ENCODE data around the gene ZNF500.
A peak's percentile ranks its signal among the peaks of the same experiment; 100 is the strongest.

Gene ZNF500

GRCh38 chr16:4760221-4760910 is 6.6 kb downstream of the ZNF500 start:
- Histone ChIP-seq H3K9me3 (ENCODE audit: insufficient read depth, low read depth, low read length) (peaks cover 2% of the 10 kb centered on the region), H3K79me2 (ENCODE audit: control insufficient read depth, insufficient read depth, low read length, poor library complexity) (no peaks in the 10 kb centered on the region), H2AFZ (ENCODE audit: insufficient read depth, low read length, poor library complexity) (no peak overlapping the region), H4K8ac (ENCODE audit: low read depth, low read length) (no peak overlapping the region), H2BK12ac (ENCODE audit: low read length) (no peak overlapping the region), H3K27ac (ENCODE audit: low read depth, low read length) (no peak overlapping the region), H2BK120ac (ENCODE audit: insufficient read depth, low read length, poor library complexity) (no peak overlapping the region), H3K36me3 (ENCODE audit: control insufficient read depth in 1 of 2, insufficient read depth in 2 of 2, low read length in 2 of 2) (peaks cover 62 to 73% of the 10 kb centered on the region in 2 experiments), H3K79me1 (ENCODE audit: low read length) (no peaks in the 10 kb centered on the region), H4K12ac (ENCODE audit: low read depth, low read length) (no peak overlapping the region), H3K4me2 (ENCODE audit: low read length) (no peak overlapping the region), H3K4me3 (ENCODE audit: low read depth, low read length) (no peak overlapping the region), H3K23ac (ENCODE audit: low read length) (no peak overlapping the region), H4K91ac (ENCODE audit: low read depth, low read length) (no peak overlapping the region), H3K4ac (ENCODE audit: low read depth, low read length) (no peak overlapping the region), H3K27me3 (ENCODE audit: insufficient read depth, low read length) (no peaks in the 10 kb centered on the region), H3K9ac (ENCODE audit: low read length) (no peak overlapping the region), H3K14ac (ENCODE audit: low read length) (no peak overlapping the region), H2BK5ac (ENCODE audit: low read depth, low read length, poor library complexity) (no peak overlapping the region), H2AK5ac (ENCODE audit: low read length) (no peak overlapping the region), H3K18ac (ENCODE audit: low read length) (no peak overlapping the region), H3K4me1 (ENCODE audit: control insufficient read depth in 1 of 2, insufficient read depth in 2 of 2, low read length in 2 of 2) (no peaks in the 10 kb centered on the region)
- peak in 1 of 2 donors; percentile 31 for DNase-seq
- WGBS (ENCODE audit: extremely low coverage, insufficient coverage, insufficient read length), result no CpG with 5 or more reads among the region's 23 CpGs

- no peak overlapping the region for H3K4ac ChIP-seq (ENCODE audit: low read depth, low read length)
Measured at GRCh38 chr16:4755687-4756086, 11.3 kb downstream of the ZNF500 start.

GRCh38 chr16:4754865-4755264 is 12.1 kb downstream of the ZNF500 start:
- no peak overlapping the region for H3K23ac ChIP-seq (ENCODE audit: low read length)
- H2AFZ ChIP-seq (ENCODE audit: insufficient read depth, low read length, poor library complexity), result no peak overlapping the region
- peaks cover 7% of the 10 kb centered on the region for H3K9me3 ChIP-seq (ENCODE audit: insufficient read depth, low read depth, low read length)
- no CpG with 5 or more reads among the region's 4 CpGs for WGBS (ENCODE audit: extremely low coverage, insufficient coverage, insufficient read length)
- no peak overlapping the region for H2BK12ac ChIP-seq (ENCODE audit: low read length)
- no peaks in the 10 kb centered on the region for H3K79me1 ChIP-seq (ENCODE audit: low read length)
- H2BK120ac ChIP-seq (ENCODE audit: insufficient read depth, low read length, poor library complexity), result no peak overlapping the region
- H3K9ac ChIP-seq (ENCODE audit: low read length), result no peak overlapping the region
- no peak overlapping the region for H3K4me3 ChIP-seq (ENCODE audit: low read depth, low read length)
- H4K91ac ChIP-seq (ENCODE audit: low read depth, low read length), result no peak overlapping the region
- no peaks in the 10 kb centered on the region for H3K27me3 ChIP-seq (ENCODE audit: insufficient read depth, low read length)
- no peaks in the 10 kb centered on the region for H3K4me1 ChIP-seq (ENCODE audit: control insufficient read depth in 1 of 2, insufficient read depth in 2 of 2, low read length in 2 of 2)
- H2AK5ac ChIP-seq (ENCODE audit: low read length), result no peak overlapping the region
- DNase-seq, result no peak
- no peak overlapping the region for H3K14ac ChIP-seq (ENCODE audit: low read length)
- no peak overlapping the region for H3K4ac ChIP-seq (ENCODE audit: low read depth, low read length)
- no peak overlapping the region for H4K12ac ChIP-seq (ENCODE audit: low read depth, low read length)
- no peak overlapping the region for H3K27ac ChIP-seq (ENCODE audit: low read depth, low read length)
- no peak overlapping the region for H3K4me2 ChIP-seq (ENCODE audit: low read length)
- H4K8ac ChIP-seq (ENCODE audit: low read depth, low read length), result no peak overlapping the region
- H3K79me2 ChIP-seq (ENCODE audit: control insufficient read depth, insufficient read depth, low read length, poor library complexity), result no peaks in the 10 kb centered on the region
- no peak overlapping the region for H3K18ac ChIP-seq (ENCODE audit: low read length)
- peaks cover 65 to 69% of the 10 kb centered on the region in 2 experiments for H3K36me3 ChIP-seq (ENCODE audit: control insufficient read depth in 1 of 2, insufficient read depth in 2 of 2, low read length in 2 of 2)
- no peak overlapping the region for H2BK5ac ChIP-seq (ENCODE audit: low read depth, low read length, poor library complexity)

More at GRCh38 chr16:4755687-4756086, 11.3 kb downstream of the ZNF500 start:
- H2BK120ac ChIP-seq (ENCODE audit: insufficient read depth, low read length, poor library complexity), result no peak overlapping the region
- H4K91ac ChIP-seq (ENCODE audit: low read depth, low read length), result no peak overlapping the region
- no peak overlapping the region for H3K14ac ChIP-seq (ENCODE audit: low read length)
- H3K79me1 ChIP-seq (ENCODE audit: low read length), result no peaks in the 10 kb centered on the region
- H3K27me3 ChIP-seq (ENCODE audit: insufficient read depth, low read length), result no peaks in the 10 kb centered on the region
- H3K79me2 ChIP-seq (ENCODE audit: control insufficient read depth, insufficient read depth, low read length, poor library complexity), result no peaks in the 10 kb centered on the region
- H3K4me1 ChIP-seq (ENCODE audit: control insufficient read depth in 1 of 2, insufficient read depth in 2 of 2, low read length in 2 of 2), result no peaks in the 10 kb centered on the region
- no peak overlapping the region for H2BK12ac ChIP-seq (ENCODE audit: low read length)
- no peak overlapping the region for H2AFZ ChIP-seq (ENCODE audit: insufficient read depth, low read length, poor library complexity)
- H4K8ac ChIP-seq (ENCODE audit: low read depth, low read length), result no peak overlapping the region
- no peak overlapping the region for H4K12ac ChIP-seq (ENCODE audit: low read depth, low read length)
- no peak for DNase-seq
- peaks cover 71 to 74% of the 10 kb centered on the region in 2 experiments for H3K36me3 ChIP-seq (ENCODE audit: control insufficient read depth in 1 of 2, insufficient read depth in 2 of 2, low read length in 2 of 2)
- H3K9me3 ChIP-seq (ENCODE audit: insufficient read depth, low read depth, low read length), result peaks cover 7% of the 10 kb centered on the region
- no peak overlapping the region for H3K23ac ChIP-seq (ENCODE audit: low read length)
- no peak overlapping the region for H3K4me2 ChIP-seq (ENCODE audit: low read length)
- H3K27ac ChIP-seq (ENCODE audit: low read depth, low read length), result no peak overlapping the region
- no peak overlapping the region for H2BK5ac ChIP-seq (ENCODE audit: low read depth, low read length, poor library complexity)
- no peak overlapping the region for H2AK5ac ChIP-seq (ENCODE audit: low read length)
- H3K4me3 ChIP-seq (ENCODE audit: low read depth, low read length), result no peak overlapping the region
- WGBS (ENCODE audit: extremely low coverage, insufficient coverage, insufficient read length), result no CpG with 5 or more reads among the region's 6 CpGs
- H3K9ac ChIP-seq (ENCODE audit: low read length), result no peak overlapping the region
- no peak overlapping the region for H3K18ac ChIP-seq (ENCODE audit: low read length)

- no peak for DNase-seq
- Histone ChIP-seq H4K12ac (ENCODE audit: low read depth, low read length) (no peak overlapping the region), H3K27me3 (ENCODE audit: insufficient read depth, low read length) (no peaks in the 10 kb centered on the region), H3K4me2 (ENCODE audit: low read length) (no peak overlapping the region), H2BK120ac (ENCODE audit: insufficient read depth, low read length, poor library complexity) (no peak overlapping the region), H3K23ac (ENCODE audit: low read length) (no peak overlapping the region), H4K8ac (ENCODE audit: low read depth, low read length) (no peak overlapping the region), H3K14ac (ENCODE audit: low read length) (no peak overlapping the region), H3K79me1 (ENCODE audit: low read length) (no peaks in the 10 kb centered on the region), H3K9ac (ENCODE audit: low read length) (no peak overlapping the region), H3K4me1 (ENCODE audit: control insufficient read depth in 1 of 2, insufficient read depth in 2 of 2, low read length in 2 of 2) (no peaks in the 10 kb centered on the region), H4K91ac (ENCODE audit: low read depth, low read length) (no peak overlapping the region), H3K79me2 (ENCODE audit: control insufficient read depth, insufficient read depth, low read length, poor library complexity) (no peaks in the 10 kb centered on the region), H3K9me3 (ENCODE audit: insufficient read depth, low read depth, low read length) (peaks cover 7% of the 10 kb centered on the region), H2AK5ac (ENCODE audit: low read length) (no peak overlapping the region), H3K27ac (ENCODE audit: low read depth, low read length) (no peak overlapping the region), H2BK12ac (ENCODE audit: low read length) (no peak overlapping the region), H2AFZ (ENCODE audit: insufficient read depth, low read length, poor library complexity) (no peak overlapping the region), H3K18ac (ENCODE audit: low read length) (no peak overlapping the region), H3K4me3 (ENCODE audit: low read depth, low read length) (no peak overlapping the region), H2BK5ac (ENCODE audit: low read depth, low read length, poor library complexity) (no peak overlapping the region), H3K4ac (ENCODE audit: low read depth, low read length) (no peak overlapping the region), H3K36me3 (ENCODE audit: control insufficient read depth in 1 of 2, insufficient read depth in 2 of 2, low read length in 2 of 2) (peaks cover 59 to 64% of the 10 kb centered on the region in 2 experiments)
- WGBS (ENCODE audit: extremely low coverage, insufficient coverage, insufficient read length), result no CpG with 5 or more reads among the region's 11 CpGs
Measured at GRCh38 chr16:4753227-4753626, 13.7 kb downstream of the ZNF500 start.

All from trophoblast cell (in vitro differentiated cells and primary cell).